Measurements from ENCODE around the gene TREX2. TPM values are rescaled to one million over a fixed set of nuclear protein-coding genes. Genes with fewer than 3 reads are reported as not detected.

Gene TREX2
- total RNA-seq, 4 donors from 2014 or later = 1.4 to 3.2 (median 2.9) TPM; not detected in 1

DNA sequence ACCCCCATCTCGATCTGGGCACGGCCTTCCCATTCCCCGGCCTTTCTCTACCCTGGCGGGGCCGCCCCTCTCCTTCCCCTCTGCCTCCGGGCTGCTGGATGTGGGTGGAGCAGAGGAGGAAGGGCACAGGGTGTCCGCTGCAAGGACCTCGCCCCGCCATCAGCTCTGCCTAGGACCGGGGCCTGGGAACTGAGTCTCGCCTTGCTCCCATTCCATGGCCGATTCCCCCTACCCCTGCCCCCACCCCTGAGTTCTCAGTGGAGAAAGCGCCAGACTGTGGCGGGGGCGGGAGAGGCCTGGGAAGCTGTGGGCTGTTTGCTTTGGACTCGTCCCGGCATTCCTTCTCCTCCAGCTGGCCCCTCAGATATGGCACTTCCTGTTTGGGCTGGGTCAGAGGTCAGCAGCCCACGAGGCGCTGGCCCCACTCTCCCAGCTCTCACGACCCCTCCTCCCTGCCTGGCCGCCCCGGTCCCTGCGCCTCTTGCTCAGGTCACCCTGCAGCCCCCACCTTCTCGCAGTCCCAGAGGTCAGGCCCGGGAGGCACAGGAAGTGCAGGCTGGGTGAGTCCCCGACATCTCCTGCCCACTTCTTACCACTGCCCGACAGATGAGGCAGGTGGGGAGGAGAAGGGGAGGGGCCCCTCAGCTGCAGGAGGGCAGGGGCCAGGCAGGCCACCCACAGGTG is 42.5 kb upstream of the TREX2 start:
- H3K27me3 ChIP-seq = no peaks in the 10 kb centered on the region
- no peak for DNase-seq
- no peak overlapping the region for H3K4me3 ChIP-seq
- intact Hi-C loops (cut with DNase I; ENCODE audit: low total_unique reads) = no loop called here
- peak overlapping the region; percentile 52 for H3K27ac ChIP-seq
- H3K36me3 ChIP-seq = no peaks in the 10 kb centered on the region
- H3K9me3 ChIP-seq = no peaks in the 10 kb centered on the region
- TF ChIP-seq POLR2A (IDR thresholded peaks at IDR 0.05) (no peak), CTCF (IDR thresholded peaks at IDR 0.05) (no peak)
- H3K4me1 ChIP-seq = peaks cover 0 to 7% of the 10 kb centered on the region in 2 donors

DNA sequence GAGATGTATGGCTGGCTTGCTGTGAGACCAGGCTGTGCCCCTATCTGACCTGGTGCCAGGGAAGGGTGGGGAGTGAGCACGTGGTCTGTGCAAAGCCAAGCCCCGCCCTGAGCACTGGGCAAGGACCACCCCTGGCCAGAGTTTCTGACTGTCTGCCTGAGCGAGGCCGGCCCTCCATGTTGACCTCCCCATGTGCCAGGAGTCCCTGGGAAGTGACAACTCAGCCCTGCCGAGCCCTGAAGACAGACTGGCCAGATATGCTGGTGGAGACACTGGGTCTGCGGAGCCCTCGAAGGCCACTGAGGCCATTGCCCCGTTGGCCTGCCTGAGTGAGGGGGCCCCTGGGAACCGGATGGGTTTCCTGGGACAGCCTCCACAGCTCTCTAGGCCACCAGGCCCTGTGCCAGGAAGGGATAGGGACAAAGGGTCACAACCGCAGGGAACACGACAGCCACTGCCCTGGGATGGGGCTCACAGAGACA is 41.8 kb upstream of the TREX2 start:
- H3K27ac ChIP-seq = peak overlapping the region; percentile 52
- no peak overlapping the region for H3K4me3 ChIP-seq
- no peak for TF ChIP-seq CTCF (IDR thresholded peaks at IDR 0.05)
- TF ChIP-seq POLR2A (IDR thresholded peaks at IDR 0.05) = no peak
- intact Hi-C loops (cut with DNase I; ENCODE audit: low total_unique reads) = no loop called here
- no peaks in the 10 kb centered on the region for H3K36me3 ChIP-seq
- no peaks in the 10 kb centered on the region for H3K27me3 ChIP-seq
- no peaks in the 10 kb centered on the region for H3K9me3 ChIP-seq
- peaks cover 0 to 7% of the 10 kb centered on the region in 2 donors for H3K4me1 ChIP-seq
- DNase-seq = no peak

DNA sequence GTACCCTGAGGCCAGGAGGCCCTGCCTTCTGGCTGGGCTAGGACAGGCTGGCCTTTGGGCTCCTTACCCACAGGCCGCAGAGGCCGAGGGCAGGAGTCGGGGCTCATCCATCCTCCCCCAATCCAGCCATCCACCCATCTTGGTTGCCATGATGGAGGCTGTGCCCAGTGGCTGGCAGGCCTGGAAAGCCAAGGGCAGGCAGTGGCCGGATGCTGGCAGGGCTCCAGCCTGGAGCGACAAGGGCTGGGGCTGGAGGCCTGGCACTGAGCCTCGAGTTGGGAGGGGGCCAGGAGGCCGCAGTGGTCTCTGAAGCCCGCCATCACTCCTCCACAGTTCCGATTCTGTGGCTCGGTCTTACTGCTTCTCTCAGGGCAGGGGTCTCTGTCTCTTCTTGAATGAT is 40.3 kb upstream of the TREX2 start:
- intact Hi-C loops (cut with DNase I; ENCODE audit: low total_unique reads) = no loop called here
- H3K4me1 ChIP-seq = peaks cover 0 to 7% of the 10 kb centered on the region in 2 donors
- no peak for DNase-seq
- H3K9me3 ChIP-seq = no peaks in the 10 kb centered on the region
- H3K27ac ChIP-seq = no peak overlapping the region
- TF ChIP-seq POLR2A (IDR thresholded peaks at IDR 0.05) = no peak
- no peak for TF ChIP-seq CTCF (IDR thresholded peaks at IDR 0.05)
- H3K27me3 ChIP-seq = no peaks in the 10 kb centered on the region
- no peaks in the 10 kb centered on the region for H3K36me3 ChIP-seq
- no peak overlapping the region for H3K4me3 ChIP-seq

GRCh38 chrX:153485396-153486080 is 39.7 kb upstream of the TREX2 start:
- no peak for DNase-seq
- no peaks in the 10 kb centered on the region for H3K27me3 ChIP-seq
- no peak overlapping the region for H3K27ac ChIP-seq
- H3K4me1 ChIP-seq = peaks cover 0 to 7% of the 10 kb centered on the region in 2 donors
- TF ChIP-seq CTCF (IDR thresholded peaks at IDR 0.05) (no peak), POLR2A (IDR thresholded peaks at IDR 0.05) (no peak)
- no peaks in the 10 kb centered on the region for H3K36me3 ChIP-seq
- H3K4me3 ChIP-seq = no peak overlapping the region
- intact Hi-C loops (cut with DNase I; ENCODE audit: low total_unique reads) = no loop called here
- no peaks in the 10 kb centered on the region for H3K9me3 ChIP-seq

- H3K36me3 ChIP-seq = no peaks in the 10 kb centered on the region
- no peaks in the 10 kb centered on the region for H3K4me1 ChIP-seq
- no peak for TF ChIP-seq POLR2A (IDR thresholded peaks at IDR 0.05)
- TF ChIP-seq CTCF (IDR thresholded peaks at IDR 0.05) = no peak
- no peak overlapping the region for H3K27ac ChIP-seq
- no peaks in the 10 kb centered on the region for H3K27me3 ChIP-seq
- no peak for DNase-seq
- H3K4me3 ChIP-seq = no peak overlapping the region
- intact Hi-C loops (cut with DNase I; ENCODE audit: low total_unique reads) = no loop called here
- H3K9me3 ChIP-seq = no peaks in the 10 kb centered on the region
Observed at GRCh38 chrX:153482376-153483015, 36.6 kb upstream of the TREX2 start.
